ENCODE data around the gene SOX6.
"Not testable (repeated sequence)": the region's sequence is repeated elsewhere in the genome, so short reads cannot be mapped to it uniquely, and the experiment has no call there.

SOX6 gene

GRCh38 chr11:16097543-16097942, 258.8 kb downstream of the SOX6 start:
- no peak for DNase-seq (ENCODE audit: low read depth in 2 of 2)

DNA sequence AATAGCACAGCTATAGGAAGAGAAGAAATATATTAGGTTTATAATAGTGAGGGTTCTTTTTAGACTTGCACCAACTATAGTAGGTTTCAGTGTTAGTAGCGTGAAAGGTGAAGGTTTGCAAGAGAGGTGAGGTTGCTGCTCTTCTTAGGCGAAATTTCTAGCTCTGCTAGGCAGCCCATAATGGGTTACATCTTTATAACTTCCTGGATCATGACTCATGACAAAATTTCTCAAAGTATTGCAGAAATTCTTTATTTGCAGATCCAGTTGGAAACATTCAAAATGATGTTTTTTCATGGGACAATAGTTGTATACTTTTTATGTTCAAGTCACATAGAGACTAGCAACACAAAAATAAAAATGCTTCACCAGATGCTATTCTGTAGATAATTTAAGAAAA, 260.0 kb downstream of the SOX6 start:
- DNase-seq (ENCODE audit: low read depth in 2 of 2): peak; percentile 13 to 21

DNA sequence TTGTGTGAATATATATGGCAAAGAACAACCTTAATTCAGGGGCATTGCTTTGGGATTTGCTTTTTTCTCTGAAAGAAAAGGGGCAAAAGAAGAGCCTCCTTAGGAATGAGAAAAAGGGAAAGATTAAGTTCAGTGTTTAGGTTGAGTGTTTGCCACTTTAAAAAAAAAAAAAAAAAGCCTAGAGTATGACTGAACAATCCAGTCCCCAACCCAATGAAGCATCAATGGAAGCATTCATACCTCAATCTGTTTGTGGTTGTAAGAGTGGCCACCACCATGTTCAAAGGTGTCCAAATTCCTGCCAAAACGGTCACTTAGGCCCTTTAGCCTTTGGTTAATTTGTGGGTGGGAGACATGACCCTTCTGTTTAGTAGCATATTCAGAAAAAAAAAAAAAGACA, 260.6 kb downstream of the SOX6 start:
- DNase-seq (ENCODE audit: low read depth in 2 of 2): no peak

DNA sequence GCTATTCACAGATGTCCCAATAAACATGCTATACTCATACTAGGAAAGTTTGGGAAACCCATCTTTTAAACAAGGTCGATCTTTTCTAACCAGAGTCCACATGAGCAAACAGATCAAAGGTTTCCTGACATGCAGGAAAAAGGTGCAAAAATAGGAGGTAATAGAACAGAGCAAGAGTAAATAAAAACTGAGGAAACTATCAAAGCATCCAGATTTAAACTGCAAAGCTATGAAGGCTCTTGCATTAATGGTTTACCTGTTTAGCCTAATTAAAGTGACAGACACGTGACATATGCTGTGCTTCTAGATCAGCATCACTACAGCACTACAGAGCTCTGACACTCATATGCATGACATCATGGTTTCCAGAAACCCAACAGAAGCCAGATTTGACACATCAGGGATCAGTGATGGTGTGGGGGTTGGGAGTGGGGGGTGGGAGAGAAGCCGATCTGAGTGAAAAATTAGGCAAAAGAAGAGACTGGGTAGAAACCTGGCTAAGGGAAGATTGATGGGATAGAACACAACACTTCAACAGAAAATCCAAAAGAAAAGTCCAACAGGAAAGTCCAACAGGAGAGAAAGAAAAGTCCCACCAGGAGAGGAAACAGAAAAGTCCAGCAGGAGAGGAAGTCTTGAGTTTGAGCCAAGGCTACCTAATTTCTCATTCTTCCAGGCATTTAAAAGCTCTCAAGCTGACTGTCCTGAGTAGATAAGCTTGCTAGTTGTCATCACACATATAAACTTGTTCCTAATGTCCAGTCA, 262.3 kb downstream of the SOX6 start:
- no peak for DNase-seq (ENCODE audit: low read depth in 2 of 2)

GRCh38 chr11:16091862-16092261, 264.5 kb downstream of the SOX6 start:
- DNase-seq (ENCODE audit: low read depth in 2 of 2): no peak

DNA sequence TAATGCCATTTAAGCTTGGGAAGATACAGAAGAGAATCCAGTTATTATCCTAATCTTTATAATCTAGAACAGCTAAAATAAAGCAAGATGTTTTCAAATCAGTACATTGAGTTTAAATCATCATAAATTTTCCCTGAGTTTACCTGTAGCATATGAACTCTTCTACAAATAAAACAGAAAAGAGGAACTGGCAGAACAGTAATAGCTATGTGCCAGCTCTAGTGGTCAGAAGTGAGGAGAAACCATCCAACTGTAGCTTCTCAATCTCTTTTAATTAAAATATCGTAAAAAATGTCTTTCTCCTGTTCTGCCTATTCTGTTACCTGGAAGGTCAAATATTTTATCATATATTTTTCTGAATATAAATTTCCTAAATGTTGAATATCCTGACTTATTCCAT, 266.9 kb downstream of the SOX6 start:
- DNase-seq (ENCODE audit: low read depth in 2 of 2): no peak

GRCh38 chr11:16088774-16089173, 267.6 kb downstream of the SOX6 start:
- no peak for DNase-seq (ENCODE audit: low read depth in 2 of 2)

GRCh38 chr11:16087886-16088285, 268.5 kb downstream of the SOX6 start:
- no peak for DNase-seq (ENCODE audit: low read depth in 2 of 2)

DNA sequence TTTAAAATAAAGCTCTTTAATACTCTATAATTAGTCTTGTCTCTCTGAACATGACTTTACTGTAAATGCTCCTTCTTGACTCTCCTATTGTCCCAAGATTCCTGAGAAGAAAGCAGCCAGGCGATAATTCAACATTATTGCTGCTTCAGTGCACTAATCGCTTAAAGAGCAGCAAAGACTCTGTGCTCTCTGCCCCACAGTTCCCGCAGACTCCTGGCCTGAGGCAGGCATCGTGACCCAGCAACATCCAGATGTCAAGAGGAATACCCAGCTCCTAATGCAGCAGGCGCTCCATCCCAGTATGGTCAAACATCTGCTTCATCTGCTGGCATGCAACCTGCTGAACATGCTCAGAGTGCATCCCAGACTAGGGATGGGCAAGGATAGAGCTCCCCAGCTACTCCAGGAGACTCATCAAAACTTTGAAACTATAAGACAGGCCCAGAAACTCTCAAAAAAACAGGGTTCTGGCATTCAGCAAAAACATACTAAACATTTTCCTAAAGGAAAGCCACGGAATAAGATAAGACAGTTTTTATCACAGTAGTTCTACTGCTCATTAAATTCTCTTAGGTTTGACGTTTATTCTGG, 270.0 kb downstream of the SOX6 start:
- DNase-seq (ENCODE audit: low read depth in 2 of 2): no peak

DNA sequence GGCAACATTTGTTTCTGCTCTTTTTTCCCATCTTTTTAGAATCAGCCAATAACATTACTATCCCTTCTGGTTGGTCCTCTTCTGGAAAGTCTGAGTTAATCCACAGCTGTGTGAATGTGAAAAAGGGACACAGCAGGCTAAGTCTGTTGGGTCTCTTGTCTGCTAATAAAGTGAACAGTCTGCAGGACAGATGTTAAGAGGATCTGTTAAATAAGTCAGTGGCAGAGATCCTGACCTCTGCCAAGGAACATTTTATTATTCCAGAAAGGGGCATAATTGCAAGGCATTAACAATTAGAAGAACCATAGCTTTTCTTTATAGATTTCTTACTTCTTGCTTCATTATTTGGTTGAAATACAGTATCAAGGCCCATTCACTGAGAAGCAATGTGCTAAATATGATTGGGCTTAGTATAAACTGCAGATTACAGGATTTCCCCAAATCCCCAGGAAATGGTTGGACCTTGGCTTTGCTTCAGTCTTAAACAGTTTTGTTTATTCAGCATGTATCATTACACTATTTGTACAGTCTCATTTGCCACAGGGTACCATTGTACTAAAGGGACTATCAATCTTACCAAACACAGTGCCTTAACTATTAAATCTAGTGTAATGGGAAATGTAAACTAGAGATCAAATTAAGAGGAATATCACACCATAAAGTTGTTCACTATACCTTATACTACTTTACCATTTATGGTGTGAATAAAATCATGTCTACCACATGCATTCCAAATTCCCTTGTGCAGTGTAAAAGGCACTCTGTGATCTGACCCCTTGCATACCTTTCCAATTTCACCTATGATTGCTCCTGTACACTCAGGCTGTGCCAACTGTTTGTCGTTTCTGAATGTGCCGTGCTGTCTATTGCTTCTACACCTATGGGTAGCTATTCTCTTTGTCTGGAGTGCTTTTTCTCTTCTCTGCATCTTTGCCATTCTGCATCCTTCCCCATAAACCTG, 274.0 kb downstream of the SOX6 start:
- DNase-seq (ENCODE audit: low read depth in 2 of 2): no peak

DNA sequence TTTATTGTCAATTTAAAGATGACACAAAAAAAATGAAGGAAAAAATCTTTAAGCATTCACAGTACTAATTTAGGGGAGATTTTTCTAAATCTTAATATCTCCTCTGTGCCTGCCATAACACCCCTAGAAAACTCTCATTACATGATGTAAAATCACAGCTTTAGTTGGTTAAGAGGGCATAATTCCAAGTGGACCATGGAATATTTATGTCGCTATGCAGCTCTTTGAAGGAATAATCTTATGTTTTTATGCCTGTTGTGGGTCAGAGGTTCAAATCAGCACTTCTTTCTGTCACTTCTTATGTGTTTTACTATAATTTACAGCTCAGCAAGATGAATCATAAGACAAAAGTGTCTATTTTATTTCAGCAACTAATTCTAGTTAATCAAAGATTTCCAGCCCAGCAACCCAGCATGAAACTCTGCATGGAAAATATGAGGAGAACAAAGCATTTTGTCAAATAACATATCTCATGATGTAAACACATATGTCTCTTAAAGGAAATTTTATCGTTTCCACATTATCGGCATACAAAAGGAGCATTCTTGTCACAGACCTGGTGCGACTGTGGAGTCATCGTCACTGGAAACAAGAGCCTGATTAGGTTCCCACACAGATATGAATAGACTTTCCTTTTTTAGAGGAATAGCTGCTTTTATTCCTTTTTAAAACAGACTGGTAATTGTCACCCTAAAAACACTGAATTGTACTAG, 274.8 kb downstream of the SOX6 start:
- DNase-seq (ENCODE audit: low read depth in 2 of 2): peak in 1 of 2 experiments; percentile 9

DNA sequence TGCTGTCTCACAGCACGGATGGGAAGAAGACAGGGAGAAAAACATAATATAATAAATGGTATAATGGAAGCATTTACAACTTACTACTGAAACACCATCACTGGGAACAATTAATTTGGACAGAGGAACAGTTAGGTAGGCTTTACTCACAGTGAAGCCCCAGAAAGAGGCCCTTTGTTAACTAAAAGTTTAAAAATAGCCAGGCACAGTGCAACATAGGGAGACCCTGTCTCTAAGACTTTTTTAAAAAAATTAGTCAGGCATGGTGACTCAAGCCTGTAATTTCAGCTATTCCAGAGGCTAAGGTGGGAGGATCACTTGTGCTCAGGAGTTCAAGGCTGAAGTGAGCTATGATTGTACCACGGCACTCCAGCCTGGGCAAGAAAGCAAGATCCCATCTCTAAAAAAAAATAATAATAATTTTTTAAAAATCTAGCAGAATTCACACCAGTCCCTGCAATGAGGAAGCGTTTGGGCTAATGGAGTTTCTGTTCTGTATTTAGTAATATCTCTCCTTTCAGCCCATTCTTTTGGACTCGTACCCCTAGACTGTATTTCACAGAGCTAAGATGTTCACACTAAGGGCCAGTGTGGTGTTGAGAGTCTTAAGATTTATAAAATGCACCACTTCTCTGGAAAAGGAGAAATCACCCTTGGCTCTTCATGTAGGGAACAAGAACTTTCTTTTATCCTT, 275.5 kb downstream of the SOX6 start:
- no peak for DNase-seq (ENCODE audit: low read depth in 2 of 2)

- DNase-seq (ENCODE audit: low read depth in 2 of 2): no peak
Observed at GRCh38 chr11:16078936-16079335, 277.4 kb downstream of the SOX6 start.

DNA sequence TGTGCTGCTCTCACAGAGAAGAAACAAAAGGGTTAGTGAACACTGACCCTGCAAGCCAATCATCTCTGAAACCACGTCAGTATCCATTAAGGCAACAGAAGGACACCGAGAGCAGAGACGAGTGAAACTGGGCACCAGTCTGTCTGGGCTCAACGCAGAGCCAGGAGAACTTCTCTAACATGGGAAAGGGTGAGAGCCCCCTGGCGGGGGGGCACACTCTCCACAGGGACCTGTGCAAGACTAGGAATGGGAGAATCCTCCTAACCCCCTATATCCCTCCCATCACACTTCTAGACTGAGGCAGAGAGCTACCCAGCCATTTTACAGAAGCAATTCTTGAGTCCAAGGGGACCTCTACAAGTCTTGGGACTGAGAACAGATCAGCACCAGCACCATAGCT, 285.8 kb downstream of the SOX6 start:
- DNase-seq (ENCODE audit: low read depth in 2 of 2): no peak

- DNase-seq (ENCODE audit: low read depth in 2 of 2): not testable (repeated sequence)
Observed at GRCh38 chr11:16067268-16067667, 289.1 kb downstream of the SOX6 start.

DNA sequence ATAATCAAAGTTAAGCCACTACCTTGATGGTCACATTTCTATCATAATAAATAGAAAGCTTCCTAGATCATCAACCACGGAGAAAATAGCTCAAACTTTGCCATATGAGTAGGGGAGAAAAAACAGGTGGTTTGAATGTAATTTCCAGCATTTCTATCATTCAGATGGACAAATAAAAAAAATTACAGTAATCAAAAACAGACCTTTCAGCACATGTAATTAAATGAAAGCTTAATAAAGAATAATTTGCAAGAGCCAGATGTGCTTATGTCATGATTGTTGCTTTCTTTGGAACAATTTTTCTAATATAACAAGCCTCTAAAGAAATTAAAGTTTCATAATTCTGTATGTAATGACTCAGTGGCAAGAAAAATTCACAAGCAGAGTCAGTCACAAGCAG, 297.0 kb downstream of the SOX6 start:
- peak in 1 of 2 experiments; percentile 7 for DNase-seq (ENCODE audit: low read depth in 2 of 2)

DNA sequence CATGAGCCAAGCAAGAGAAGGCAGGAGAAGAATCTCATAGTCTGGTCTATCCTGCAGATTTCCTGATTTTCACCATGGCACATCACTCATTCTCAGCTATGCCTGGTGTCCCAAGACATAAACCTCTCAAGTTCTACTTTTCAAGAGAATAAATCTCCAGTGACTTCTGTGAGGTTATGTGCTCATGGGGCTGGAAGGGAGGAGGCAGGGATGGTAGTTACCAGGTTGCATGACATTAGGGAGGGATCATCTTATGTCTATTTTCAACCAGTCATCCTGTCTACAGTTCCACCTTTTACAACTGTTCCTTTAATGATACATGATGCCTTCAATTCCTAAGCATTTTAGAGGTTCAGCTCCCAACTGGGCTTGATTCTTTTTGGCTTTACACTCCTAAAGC, 297.7 kb downstream of the SOX6 start:
- DNase-seq (ENCODE audit: low read depth in 2 of 2): no peak

- DNase-seq (ENCODE audit: low read depth in 2 of 2): no peak
Observed at GRCh38 chr11:16052750-16053149, 303.6 kb downstream of the SOX6 start.

GRCh38 chr11:16049611-16050010, 306.7 kb downstream of the SOX6 start:
- DNase-seq (ENCODE audit: low read depth in 2 of 2): no peak

GRCh38 chr11:16047073-16047472, 309.3 kb downstream of the SOX6 start:
- no peak for DNase-seq (ENCODE audit: low read depth in 2 of 2)

- DNase-seq (ENCODE audit: low read depth in 2 of 2): no peak
Observed at GRCh38 chr11:16043617-16044016, 312.7 kb downstream of the SOX6 start.

Data from fibroblast of skin of left quadriceps (primary cell).